ENCODE measurements around the gene MXRA8.

Gene MXRA8

GRCh38 chr1:1306661-1307260, 51.6 kb downstream of the MXRA8 start:
- DNase-seq (ENCODE audit: low spot score): no peak

- DNase-seq (ENCODE audit: low spot score): no peak
These were observed 52.2 kb downstream of the MXRA8 start for GRCh38 chr1:1306070-1306660.

GRCh38 chr1:1305300-1306069, 52.9 kb downstream of the MXRA8 start:
- DNase-seq (ENCODE audit: low spot score): peak; percentile 55

- DNase-seq (ENCODE audit: low spot score): peak; percentile 94
These were observed 53.7 kb downstream of the MXRA8 start for GRCh38 chr1:1304331-1305299.

GRCh38 chr1:1303736-1304135, 54.6 kb downstream of the MXRA8 start:
- no peak for DNase-seq (ENCODE audit: low spot score)

- DNase-seq (ENCODE audit: low spot score): no peak
These were observed 55.3 kb downstream of the MXRA8 start for GRCh38 chr1:1302951-1303509.

All from putamen (tissue), 1 donor.